ENCODE data around the gene SNCAIP.

SNCAIP gene

GRCh38 chr5:122398016-122398415 lies 86.0 kb downstream of the SNCAIP start:
- DNase-seq (ENCODE audit: low read depth), result no peak
- H3K4me3 ChIP-seq (ENCODE audit: low read depth, low read length), result no peak overlapping the region
- TF ChIP-seq CTCF (IDR thresholded peaks at IDR 0.05; ENCODE audit: low read depth, low read length, missing control alignments), result no peak

GRCh38 chr5:122400341-122400740 lies 88.3 kb downstream of the SNCAIP start:
- no peak overlapping the region for H3K4me3 ChIP-seq (ENCODE audit: low read depth, low read length)
- TF ChIP-seq CTCF (IDR thresholded peaks at IDR 0.05; ENCODE audit: low read depth, low read length, missing control alignments), result no peak
- no peak for DNase-seq (ENCODE audit: low read depth)

- no peak for TF ChIP-seq CTCF (IDR thresholded peaks at IDR 0.05; ENCODE audit: low read depth, low read length, missing control alignments)
- no peak for DNase-seq (ENCODE audit: low read depth)
- no peak overlapping the region for H3K4me3 ChIP-seq (ENCODE audit: low read depth, low read length)
Measured at GRCh38 chr5:122400938-122401337, 88.9 kb downstream of the SNCAIP start.

- DNase-seq (ENCODE audit: low read depth), result no peak
- no peak overlapping the region for H3K4me3 ChIP-seq (ENCODE audit: low read depth, low read length)
- no peak for TF ChIP-seq CTCF (IDR thresholded peaks at IDR 0.05; ENCODE audit: low read depth, low read length, missing control alignments)
Measured at GRCh38 chr5:122401976-122402725, 90.1 kb downstream of the SNCAIP start.

- no peak for TF ChIP-seq CTCF (IDR thresholded peaks at IDR 0.05; ENCODE audit: low read depth, low read length, missing control alignments)
- no peak for DNase-seq (ENCODE audit: low read depth)
Measured at GRCh38 chr5:122402955-122403685, 91.1 kb downstream of the SNCAIP start.

GRCh38 chr5:122404018-122404417 lies 92.0 kb downstream of the SNCAIP start:
- DNase-seq (ENCODE audit: low read depth), result no peak
- TF ChIP-seq CTCF (IDR thresholded peaks at IDR 0.05; ENCODE audit: low read depth, low read length, missing control alignments), result no peak
- no peak overlapping the region for H3K4me3 ChIP-seq (ENCODE audit: low read depth, low read length)

More at GRCh38 chr5:122402955-122403685, 91.1 kb downstream of the SNCAIP start:
- H3K4me3 ChIP-seq (ENCODE audit: low read depth, low read length), result no peak overlapping the region
